ENCODE results near the gene NIPBL.
"Not testable (repeated sequence)": the region's sequence is repeated elsewhere in the genome, so short reads cannot be mapped to it uniquely, and the experiment has no call there.

NIPBL gene

GRCh38 chr5:36879274-36880033 is 2.9 kb downstream of the NIPBL start:
- no peak for DNase-seq

GRCh38 chr5:36880761-36881160 is 4.2 kb downstream of the NIPBL start:
- no peak for DNase-seq

GRCh38 chr5:36881304-36881703 is 4.7 kb downstream of the NIPBL start:
- DNase-seq, result no peak

- no peak for DNase-seq
Measured at GRCh38 chr5:36881807-36882206, 5.2 kb downstream of the NIPBL start.

GRCh38 chr5:36882250-36882649 is 5.7 kb downstream of the NIPBL start:
- no peak for DNase-seq

GRCh38 chr5:36883894-36884462 is 7.4 kb downstream of the NIPBL start:
- DNase-seq, result no peak

GRCh38 chr5:36885149-36885548 is 8.6 kb downstream of the NIPBL start:
- no peak for DNase-seq

- no peak for DNase-seq
Measured at GRCh38 chr5:36885566-36886485, 9.3 kb downstream of the NIPBL start.

- DNase-seq, result no peak
Measured at GRCh38 chr5:36886791-36887190, 10.2 kb downstream of the NIPBL start.

- DNase-seq, result no peak
Measured at GRCh38 chr5:36887532-36887931, 11.0 kb downstream of the NIPBL start.

- no peak for DNase-seq
Measured at GRCh38 chr5:36888303-36888702, 11.7 kb downstream of the NIPBL start.

- DNase-seq, result no peak
Measured at GRCh38 chr5:36889264-36889663, 12.7 kb downstream of the NIPBL start.

- DNase-seq, result no peak
Measured at GRCh38 chr5:36891266-36891665, 14.7 kb downstream of the NIPBL start.

GRCh38 chr5:36892085-36892830 is 15.7 kb downstream of the NIPBL start:
- not testable (repeated sequence) for DNase-seq

GRCh38 chr5:36894954-36895353 is 18.4 kb downstream of the NIPBL start:
- no peak for DNase-seq

- no peak for DNase-seq
Measured at GRCh38 chr5:36896476-36896875, 19.9 kb downstream of the NIPBL start.

GRCh38 chr5:36897616-36898015 is 21.0 kb downstream of the NIPBL start:
- DNase-seq, result no peak

GRCh38 chr5:36899860-36900259 is 23.3 kb downstream of the NIPBL start:
- DNase-seq, result no peak

GRCh38 chr5:36900283-36900682 is 23.7 kb downstream of the NIPBL start:
- DNase-seq, result no peak

GRCh38 chr5:36901077-36901476 is 24.5 kb downstream of the NIPBL start:
- not testable (repeated sequence) for DNase-seq

- no peak for DNase-seq
Measured at GRCh38 chr5:36901856-36902255, 25.3 kb downstream of the NIPBL start.

- DNase-seq, result no peak
Measured at GRCh38 chr5:36902353-36902752, 25.8 kb downstream of the NIPBL start.

- DNase-seq, result no peak
Measured at GRCh38 chr5:36904677-36905076, 28.1 kb downstream of the NIPBL start.
